H9 (cell line): Measurements from ENCODE around the gene IFNK. TPM values are rescaled to one million over a fixed set of nuclear protein-coding genes. Genes with fewer than 3 reads are reported as not detected.

Experiments
- DNase-seq: peaks from one replicate; pipeline ENCODE4 v3.0.0-alpha.2; 2017
- H2AFZ ChIP-seq: one replicate; pipeline ENCODE4 v1.6.1; 2013; ENCODE audit warnings: mild to moderate bottlenecking, low read length, control low read depth, moderate library complexity
- H2AK5ac ChIP-seq: 2 replicates; pipeline ENCODE4 v1.6.1; 2013; ENCODE audit warnings: low read length, control low read depth, mixed read lengths; ENCODE audit not compliant: insufficient read length
- H2BK120ac ChIP-seq: one replicate; pipeline ENCODE4 v1.6.1; 2013; ENCODE audit warnings: low read depth, mild to moderate bottlenecking, low read length, control low read depth, inconsistent platforms; ENCODE audit not compliant: poor library complexity, severe bottlenecking
- H2BK12ac ChIP-seq: 2 replicates; pipeline ENCODE4 v1.6.1; 2013; ENCODE audit warnings: low read length, control low read depth, mixed read lengths, low read depth; ENCODE audit not compliant: insufficient read length
- H2BK15ac ChIP-seq: 2 replicates; pipeline ENCODE4 v1.6.1; 2013; ENCODE audit warnings: low read depth, low read length, control low read depth
- H2BK20ac ChIP-seq: one replicate; pipeline ENCODE4 v1.6.1; 2013; ENCODE audit warnings: low read depth, mild to moderate bottlenecking, low read length, control low read depth, inconsistent platforms; ENCODE audit not compliant: poor library complexity, severe bottlenecking
- H2BK5ac ChIP-seq: 2 replicates; pipeline ENCODE4 v1.6.1; 2013; ENCODE audit warnings: low read length, control low read depth, mixed read lengths; ENCODE audit not compliant: insufficient read length
- H3K14ac ChIP-seq: 2 replicates; pipeline ENCODE4 v1.6.1; 2013; ENCODE audit warnings: low read length, control low read depth; ENCODE audit not compliant: insufficient read depth
- H3K18ac ChIP-seq: 2 replicates; pipeline ENCODE4 v1.6.1; 2013; ENCODE audit warnings: low read depth, mild to moderate bottlenecking, mixed read lengths, low read length, control low read depth; ENCODE audit not compliant: insufficient read length
- H3K23ac ChIP-seq: 2 replicates; pipeline ENCODE4 v1.6.1; 2013; ENCODE audit warnings: low read length, control low read depth, mixed read lengths, low read depth; ENCODE audit not compliant: insufficient read length
- H3K23me2 ChIP-seq: 2 replicates; pipeline ENCODE4 v1.6.1; 2013; ENCODE audit warnings: low read depth, mild to moderate bottlenecking, mixed read lengths, low read length, control low read depth; ENCODE audit not compliant: insufficient read length, poor library complexity, severe bottlenecking
- H3K27ac ChIP-seq: 2 replicates; pipeline ENCODE4 v1.5.1; 2013; ENCODE audit warnings: low read length, control low read depth, mixed read lengths, low read depth; ENCODE audit not compliant: insufficient read length
- H3K27me3 ChIP-seq: 2 replicates; pipeline ENCODE4 v1.6.1; 2013; ENCODE audit warnings: low read length, control low read depth, inconsistent platforms; ENCODE audit not compliant: insufficient read depth
- H3K4ac ChIP-seq: 2 replicates; pipeline ENCODE4 v1.6.1; 2013; ENCODE audit warnings: low read depth, mild to moderate bottlenecking, control low read depth, inconsistent platforms, low read length, moderate library complexity
- H3K4me1 ChIP-seq: 2 replicates; pipeline ENCODE4 v1.6.1; 2013; ENCODE audit warnings: low read length, control low read depth, inconsistent platforms; ENCODE audit not compliant: insufficient read depth
- H3K4me2 ChIP-seq: 2 replicates; pipeline ENCODE4 v1.6.1; 2013; ENCODE audit warnings: low read length, control low read depth, mixed read lengths; ENCODE audit not compliant: insufficient read length, insufficient read depth
- H3K56ac ChIP-seq: 2 replicates; pipeline ENCODE4 v1.6.1; 2013; ENCODE audit warnings: low read depth, mild to moderate bottlenecking, mixed read lengths, low read length, control low read depth; ENCODE audit not compliant: insufficient read length
- H3K79me1 ChIP-seq: 2 replicates; pipeline ENCODE4 v1.6.1; 2013; ENCODE audit warnings: low read depth, mild to moderate bottlenecking, moderate library complexity, low read length, control low read depth, inconsistent platforms; ENCODE audit not compliant: insufficient read depth, poor library complexity, severe bottlenecking
- H3K79me2 ChIP-seq: 2 replicates; pipeline ENCODE4 v1.6.1; 2013; ENCODE audit warnings: low read length, control low read depth, inconsistent platforms; ENCODE audit not compliant: insufficient read depth
- H3K9ac ChIP-seq: 2 replicates; pipeline ENCODE4 v1.6.1; 2013; ENCODE audit warnings: low read length, control low read depth, mixed read lengths; ENCODE audit not compliant: insufficient read length; ENCODE audit errors: extremely low read depth
- H3K9me3 ChIP-seq: one replicate; pipeline ENCODE4 v1.6.1; 2013; ENCODE audit warnings: low read depth, low read length, inconsistent platforms; ENCODE audit not compliant: control insufficient read depth
- H3T11ph ChIP-seq: one replicate; pipeline ENCODE4 v1.6.1; 2013; ENCODE audit warnings: mild to moderate bottlenecking, low read length, control low read depth, inconsistent platforms
- H4K20me1 ChIP-seq: one replicate; pipeline ENCODE4 v1.6.1; 2013; ENCODE audit not compliant: control insufficient read depth, insufficient read length, insufficient read depth
- H4K5ac ChIP-seq: 2 replicates; pipeline ENCODE4 v1.6.1; 2013; ENCODE audit warnings: low read depth, mild to moderate bottlenecking, mixed read lengths, low read length, control low read depth; ENCODE audit not compliant: insufficient read length
- H4K8ac ChIP-seq: replicated peaks from 2 replicates; pipeline ENCODE4 v1.6.1; 2013; ENCODE audit warnings: low read length, control low read depth, mixed read lengths, low read depth; ENCODE audit not compliant: insufficient read length
- H4K91ac ChIP-seq: 2 replicates; pipeline ENCODE4 v1.6.1; 2013; ENCODE audit warnings: low read depth, mild to moderate bottlenecking, moderate library complexity, mixed read lengths, low read length, control low read depth; ENCODE audit not compliant: insufficient read length
- H3K27ac Mint-ChIP-seq, 3 experiments: 2 replicates in 2 of 3; 3 replicates in 1 of 3; pipeline ENCODE4 v1.8.0; 2020 to 2021; ENCODE audit warnings: mixed read lengths in 3 of 3, mild to moderate bottlenecking in 1 of 3, moderate library complexity in 1 of 3
- H3K27me3 Mint-ChIP-seq: 2 replicates; pipeline ENCODE4 v1.8.0; 2021; ENCODE audit warnings: low read depth, mild to moderate bottlenecking, moderate library complexity, mixed read lengths
- H3K36me3 Mint-ChIP-seq, 3 experiments: 2 replicates in 2 of 3; 3 replicates in 1 of 3; pipeline ENCODE4 v1.8.0; 2020 to 2021; ENCODE audit warnings: low read depth in 3 of 3, mixed read lengths in 3 of 3; ENCODE audit not compliant: insufficient read depth in 1 of 3
- H3K4me1 Mint-ChIP-seq, 2 experiments: 2 replicates each; pipeline ENCODE4 v1.8.0; 2020; ENCODE audit warnings: mixed read lengths in 2 of 2
- H3K4me3 Mint-ChIP-seq, 2 experiments: 2 replicates in 1 of 2; 3 replicates in 1 of 2; pipeline ENCODE4 v1.8.0; 2020 to 2021; ENCODE audit warnings: mild to moderate bottlenecking in 2 of 2, mixed read lengths in 2 of 2, moderate library complexity in 1 of 2
- H3K9me3 Mint-ChIP-seq, 2 experiments: 2 replicates in 1 of 2; 3 replicates in 1 of 2; pipeline ENCODE4 v1.8.0; 2020; ENCODE audit warnings: mild to moderate bottlenecking in 2 of 2, mixed read lengths in 2 of 2, moderate library complexity in 1 of 2
- CTCF ChIP-seq: fragments of 200-600 bp; sonication (generic); conservative IDR thresholded peaks from 3 replicates; pipeline ENCODE4 v1.8.0; 2021; ENCODE audit warnings: antibody characterized with exemption, mild to moderate bottlenecking
- WGBS: extraction: QIAGEN DNeasy Blood & Tissue Kit; methylation state at CpG from one replicate; pipeline ENCODE4 v1.1.7; 2013; ENCODE audit warnings: missing lambda C conversion rate, low lambda C conversion rate, mixed read lengths; ENCODE audit not compliant: insufficient read length; ENCODE audit errors: extremely low coverage; 5-methylcytosine and 5-hydroxymethylcytosine counted together
- total RNA-seq: library from RNA; stranded (reverse); gene quantifications from 2 replicates; pipeline ENCODE4 v1.2.1, GENCODE V29; 2021

The IFNK gene
- total RNA-seq, 1 experiment from 2014 or later: not detected

GRCh38 chr9:27476870-27477515 is 47.1 kb upstream of the IFNK start:
- WGBS: no CpG with 5 or more reads among the region's 6 CpGs
- Mint-ChIP-seq H3K9me3 (peaks cover 19 to 22% of the 10 kb centered on the region in 2 experiments), H3K4me3 (no peak overlapping the region; a peak in 1 of 5 replicates), H3K36me3 (peaks cover 18 to 34% (median 21%) of the 10 kb centered on the region in 3 experiments), H3K27ac (peak overlapping the region in 2 of 3 experiments; percentile 2 to 68; a peak in 3 of 7 replicates), H3K4me1 (peaks cover 18 to 20% of the 10 kb centered on the region in 2 experiments), H3K27me3 (peaks cover 2% of the 10 kb centered on the region; the same call in 1 of the 2 replicates)
- Histone ChIP-seq H3K14ac (no peak overlapping the region), H4K8ac (no peak overlapping the region), H4K5ac (no peak overlapping the region), H3K79me1 (no peaks in the 10 kb centered on the region), H3T11ph (no peak overlapping the region), H2AFZ (no peak overlapping the region), H2BK5ac (no peak overlapping the region), H3K27me3 (no peaks in the 10 kb centered on the region), H2AK5ac (no peak overlapping the region), H3K79me2 (peaks cover 2% of the 10 kb centered on the region; the same call in 1 of the 2 replicates), H3K56ac (no peak overlapping the region), H2BK120ac (no peak overlapping the region), H3K4ac (no peak overlapping the region), H3K18ac (no peak overlapping the region), H3K9ac (no peak overlapping the region), H4K20me1 (no peaks in the 10 kb centered on the region), H3K4me1 (peaks cover 4% of the 10 kb centered on the region), H2BK12ac (no peak overlapping the region), H3K4me2 (no peak overlapping the region), H3K23me2 (no peaks in the 10 kb centered on the region), H3K23ac (no peak overlapping the region), H3K9me3 (peaks cover 7% of the 10 kb centered on the region), H2BK20ac (no peak overlapping the region), H3K27ac (no peak overlapping the region), H2BK15ac (no peak overlapping the region; the same call in 1 of the 2 replicates), H4K91ac (no peak overlapping the region)
- no peak for DNase-seq
- no peak for TF ChIP-seq CTCF
